Measurements from ENCODE around the gene BCAS3.

The BCAS3 gene

GRCh38 chr17:60944751-60945150 is 267.1 kb downstream of the BCAS3 start:
- TF ChIP-seq CTCF (IDR thresholded peaks at IDR 0.05; ENCODE audit: low read depth, low read length) (no peak), EZH2phosphoT487 (IDR thresholded peaks at IDR 0.05; ENCODE audit: low read depth) (no peak)
- Histone ChIP-seq H3K9me3 (ENCODE audit: insufficient read depth, low read length) (no peaks in the 10 kb centered on the region), H3K36me3 (replicated peaks; ENCODE audit: low read depth, low read length) (no peaks in the 10 kb centered on the region), H2AFZ (ENCODE audit: low read depth, low read length) (no peak overlapping the region), H4K20me1 (ENCODE audit: insufficient read depth, low read length) (no peaks in the 10 kb centered on the region), H3K4me3 (ENCODE audit: low read length) (no peak overlapping the region), H3K4me2 (ENCODE audit: low read length) (no peak overlapping the region), H3K4me1 (ENCODE audit: low read length) (no peaks in the 10 kb centered on the region), H3K9ac (ENCODE audit: low read length) (no peak overlapping the region), H3K79me2 (ENCODE audit: low read length) (no peaks in the 10 kb centered on the region), H3K27ac (ENCODE audit: low read length) (no peak overlapping the region), H3K27me3 (ENCODE audit: low read depth, low read length) (no peaks in the 10 kb centered on the region)

- TF ChIP-seq EZH2phosphoT487 (IDR thresholded peaks at IDR 0.05; ENCODE audit: low read depth), result no peak
- no peak for TF ChIP-seq CTCF (IDR thresholded peaks at IDR 0.05; ENCODE audit: low read depth, low read length)
- H3K9ac ChIP-seq (ENCODE audit: low read length), result no peak overlapping the region
- H3K4me1 ChIP-seq (ENCODE audit: low read length), result no peaks in the 10 kb centered on the region
- no peaks in the 10 kb centered on the region for H3K27me3 ChIP-seq (ENCODE audit: low read depth, low read length)
- H3K4me3 ChIP-seq (ENCODE audit: low read length), result no peak overlapping the region
- H3K9me3 ChIP-seq (ENCODE audit: insufficient read depth, low read length), result no peaks in the 10 kb centered on the region
- H3K36me3 ChIP-seq (replicated peaks; ENCODE audit: low read depth, low read length), result no peaks in the 10 kb centered on the region
- no peaks in the 10 kb centered on the region for H4K20me1 ChIP-seq (ENCODE audit: insufficient read depth, low read length)
- H3K79me2 ChIP-seq (ENCODE audit: low read length), result no peaks in the 10 kb centered on the region
- H2AFZ ChIP-seq (ENCODE audit: low read depth, low read length), result no peak overlapping the region
- H3K27ac ChIP-seq (ENCODE audit: low read length), result no peak overlapping the region
- H3K4me2 ChIP-seq (ENCODE audit: low read length), result no peak overlapping the region
These were observed 269.4 kb downstream of the BCAS3 start for GRCh38 chr17:60947100-60947499.

- H3K4me2 ChIP-seq (ENCODE audit: low read length), result no peak overlapping the region
- no peak overlapping the region for H3K9ac ChIP-seq (ENCODE audit: low read length)
- no peaks in the 10 kb centered on the region for H3K27me3 ChIP-seq (ENCODE audit: low read depth, low read length)
- no peak overlapping the region for H3K27ac ChIP-seq (ENCODE audit: low read length)
- H3K4me1 ChIP-seq (ENCODE audit: low read length), result no peaks in the 10 kb centered on the region
- TF ChIP-seq CTCF (IDR thresholded peaks at IDR 0.05; ENCODE audit: low read depth, low read length), result no peak
- TF ChIP-seq EZH2phosphoT487 (IDR thresholded peaks at IDR 0.05; ENCODE audit: low read depth), result no peak
- no peak overlapping the region for H3K4me3 ChIP-seq (ENCODE audit: low read length)
- H3K36me3 ChIP-seq (replicated peaks; ENCODE audit: low read depth, low read length), result no peaks in the 10 kb centered on the region
- H3K79me2 ChIP-seq (ENCODE audit: low read length), result no peaks in the 10 kb centered on the region
- no peaks in the 10 kb centered on the region for H3K9me3 ChIP-seq (ENCODE audit: insufficient read depth, low read length)
- no peak overlapping the region for H2AFZ ChIP-seq (ENCODE audit: low read depth, low read length)
- H4K20me1 ChIP-seq (ENCODE audit: insufficient read depth, low read length), result no peaks in the 10 kb centered on the region
These were observed 269.9 kb downstream of the BCAS3 start for GRCh38 chr17:60947543-60947942.

- no peaks in the 10 kb centered on the region for H3K4me1 ChIP-seq (ENCODE audit: low read length)
- no peaks in the 10 kb centered on the region for H3K36me3 ChIP-seq (replicated peaks; ENCODE audit: low read depth, low read length)
- no peak overlapping the region for H3K27ac ChIP-seq (ENCODE audit: low read length)
- H3K9ac ChIP-seq (ENCODE audit: low read length), result no peak overlapping the region
- H3K27me3 ChIP-seq (ENCODE audit: low read depth, low read length), result no peaks in the 10 kb centered on the region
- no peak overlapping the region for H2AFZ ChIP-seq (ENCODE audit: low read depth, low read length)
- H3K9me3 ChIP-seq (ENCODE audit: insufficient read depth, low read length), result no peaks in the 10 kb centered on the region
- H4K20me1 ChIP-seq (ENCODE audit: insufficient read depth, low read length), result no peaks in the 10 kb centered on the region
- no peak overlapping the region for H3K4me2 ChIP-seq (ENCODE audit: low read length)
- H3K79me2 ChIP-seq (ENCODE audit: low read length), result no peaks in the 10 kb centered on the region
- no peak for TF ChIP-seq CTCF (IDR thresholded peaks at IDR 0.05; ENCODE audit: low read depth, low read length)
- TF ChIP-seq EZH2phosphoT487 (IDR thresholded peaks at IDR 0.05; ENCODE audit: low read depth), result no peak
- no peak overlapping the region for H3K4me3 ChIP-seq (ENCODE audit: low read length)
These were observed 275.1 kb downstream of the BCAS3 start for GRCh38 chr17:60952747-60953146.

All from OCI-LY3 (cell line).